SK-MEL-5 (cell line): ENCODE measurements around the gene SLC25A24. TPM values are rescaled to one million over a fixed set of nuclear protein-coding genes. Genes with fewer than 3 reads are reported as not detected.

Source experiments
- total RNA-seq: library from RNA; depleted of rRNA; stranded (reverse); fragments of >200 nt; shearing (Covaris generic); gene quantifications from 2 replicates; pipeline ENCODE4 v1.2.3, GENCODE V29; 2014; rRNA removed

Gene SLC25A24
- total RNA-seq, 1 experiment from 2014 or later: 22.0 TPM

Other genes starting within 250 kb of the SLC25A24 start
- 2.2 and 2.7 TPM in 2 replicates for gene VAV3, start 235.2 kb downstream of the SLC25A24 start, total RNA-seq
- gene NBPF4, start 43.7 kb upstream of the SLC25A24 start, total RNA-seq: not detected in 2 replicates
- gene NBPF6, start 250.0 kb upstream of the SLC25A24 start, total RNA-seq: not detected in 2 replicates